H9 (cell line): ENCODE results near the gene SF1. TPM values are rescaled to one million over a fixed set of nuclear protein-coding genes. Genes with fewer than 3 reads are reported as not detected.

Experiments
- DNase-seq: peaks from one replicate; pipeline ENCODE4 v3.0.0-alpha.2; 2017
- H2AFZ ChIP-seq: one replicate; pipeline ENCODE4 v1.6.1; 2013; ENCODE audit warnings: mild to moderate bottlenecking, low read length, control low read depth, moderate library complexity
- H2AK5ac ChIP-seq: 2 replicates; pipeline ENCODE4 v1.6.1; 2013; ENCODE audit warnings: low read length, control low read depth, mixed read lengths; ENCODE audit not compliant: insufficient read length
- H2BK120ac ChIP-seq: one replicate; pipeline ENCODE4 v1.6.1; 2013; ENCODE audit warnings: low read depth, mild to moderate bottlenecking, low read length, control low read depth, inconsistent platforms; ENCODE audit not compliant: poor library complexity, severe bottlenecking
- H2BK12ac ChIP-seq: 2 replicates; pipeline ENCODE4 v1.6.1; 2013; ENCODE audit warnings: low read length, control low read depth, mixed read lengths, low read depth; ENCODE audit not compliant: insufficient read length
- H2BK15ac ChIP-seq: 2 replicates; pipeline ENCODE4 v1.6.1; 2013; ENCODE audit warnings: low read depth, low read length, control low read depth
- H2BK20ac ChIP-seq: one replicate; pipeline ENCODE4 v1.6.1; 2013; ENCODE audit warnings: low read depth, mild to moderate bottlenecking, low read length, control low read depth, inconsistent platforms; ENCODE audit not compliant: poor library complexity, severe bottlenecking
- H2BK5ac ChIP-seq: 2 replicates; pipeline ENCODE4 v1.6.1; 2013; ENCODE audit warnings: low read length, control low read depth, mixed read lengths; ENCODE audit not compliant: insufficient read length
- H3K14ac ChIP-seq: 2 replicates; pipeline ENCODE4 v1.6.1; 2013; ENCODE audit warnings: low read length, control low read depth; ENCODE audit not compliant: insufficient read depth
- H3K18ac ChIP-seq: 2 replicates; pipeline ENCODE4 v1.6.1; 2013; ENCODE audit warnings: low read depth, mild to moderate bottlenecking, mixed read lengths, low read length, control low read depth; ENCODE audit not compliant: insufficient read length
- H3K23ac ChIP-seq: 2 replicates; pipeline ENCODE4 v1.6.1; 2013; ENCODE audit warnings: low read length, control low read depth, mixed read lengths, low read depth; ENCODE audit not compliant: insufficient read length
- H3K23me2 ChIP-seq: 2 replicates; pipeline ENCODE4 v1.6.1; 2013; ENCODE audit warnings: low read depth, mild to moderate bottlenecking, mixed read lengths, low read length, control low read depth; ENCODE audit not compliant: insufficient read length, poor library complexity, severe bottlenecking
- H3K27ac ChIP-seq: 2 replicates; pipeline ENCODE4 v1.5.1; 2013; ENCODE audit warnings: low read length, control low read depth, mixed read lengths, low read depth; ENCODE audit not compliant: insufficient read length
- H3K27me3 ChIP-seq: 2 replicates; pipeline ENCODE4 v1.6.1; 2013; ENCODE audit warnings: low read length, control low read depth, inconsistent platforms; ENCODE audit not compliant: insufficient read depth
- H3K4ac ChIP-seq: 2 replicates; pipeline ENCODE4 v1.6.1; 2013; ENCODE audit warnings: low read depth, mild to moderate bottlenecking, control low read depth, inconsistent platforms, low read length, moderate library complexity
- H3K4me1 ChIP-seq: 2 replicates; pipeline ENCODE4 v1.6.1; 2013; ENCODE audit warnings: low read length, control low read depth, inconsistent platforms; ENCODE audit not compliant: insufficient read depth
- H3K4me2 ChIP-seq: 2 replicates; pipeline ENCODE4 v1.6.1; 2013; ENCODE audit warnings: low read length, control low read depth, mixed read lengths; ENCODE audit not compliant: insufficient read length, insufficient read depth
- H3K56ac ChIP-seq: 2 replicates; pipeline ENCODE4 v1.6.1; 2013; ENCODE audit warnings: low read depth, mild to moderate bottlenecking, mixed read lengths, low read length, control low read depth; ENCODE audit not compliant: insufficient read length
- H3K79me1 ChIP-seq: 2 replicates; pipeline ENCODE4 v1.6.1; 2013; ENCODE audit warnings: low read depth, mild to moderate bottlenecking, moderate library complexity, low read length, control low read depth, inconsistent platforms; ENCODE audit not compliant: insufficient read depth, poor library complexity, severe bottlenecking
- H3K79me2 ChIP-seq: 2 replicates; pipeline ENCODE4 v1.6.1; 2013; ENCODE audit warnings: low read length, control low read depth, inconsistent platforms; ENCODE audit not compliant: insufficient read depth
- H3K9ac ChIP-seq: 2 replicates; pipeline ENCODE4 v1.6.1; 2013; ENCODE audit warnings: low read length, control low read depth, mixed read lengths; ENCODE audit not compliant: insufficient read length; ENCODE audit errors: extremely low read depth
- H3K9me3 ChIP-seq: one replicate; pipeline ENCODE4 v1.6.1; 2013; ENCODE audit warnings: low read depth, low read length, inconsistent platforms; ENCODE audit not compliant: control insufficient read depth
- H3T11ph ChIP-seq: one replicate; pipeline ENCODE4 v1.6.1; 2013; ENCODE audit warnings: mild to moderate bottlenecking, low read length, control low read depth, inconsistent platforms
- H4K20me1 ChIP-seq: one replicate; pipeline ENCODE4 v1.6.1; 2013; ENCODE audit not compliant: control insufficient read depth, insufficient read length, insufficient read depth
- H4K5ac ChIP-seq: 2 replicates; pipeline ENCODE4 v1.6.1; 2013; ENCODE audit warnings: low read depth, mild to moderate bottlenecking, mixed read lengths, low read length, control low read depth; ENCODE audit not compliant: insufficient read length
- H4K8ac ChIP-seq: replicated peaks from 2 replicates; pipeline ENCODE4 v1.6.1; 2013; ENCODE audit warnings: low read length, control low read depth, mixed read lengths, low read depth; ENCODE audit not compliant: insufficient read length
- H4K91ac ChIP-seq: 2 replicates; pipeline ENCODE4 v1.6.1; 2013; ENCODE audit warnings: low read depth, mild to moderate bottlenecking, moderate library complexity, mixed read lengths, low read length, control low read depth; ENCODE audit not compliant: insufficient read length
- H3K27ac Mint-ChIP-seq, 3 experiments: 2 replicates in 2 of 3; 3 replicates in 1 of 3; pipeline ENCODE4 v1.8.0; 2020 to 2021; ENCODE audit warnings: mixed read lengths in 3 of 3, mild to moderate bottlenecking in 1 of 3, moderate library complexity in 1 of 3
- H3K27me3 Mint-ChIP-seq: 2 replicates; pipeline ENCODE4 v1.8.0; 2021; ENCODE audit warnings: low read depth, mild to moderate bottlenecking, moderate library complexity, mixed read lengths
- H3K36me3 Mint-ChIP-seq, 3 experiments: 2 replicates in 2 of 3; 3 replicates in 1 of 3; pipeline ENCODE4 v1.8.0; 2020 to 2021; ENCODE audit warnings: low read depth in 3 of 3, mixed read lengths in 3 of 3; ENCODE audit not compliant: insufficient read depth in 1 of 3
- H3K4me1 Mint-ChIP-seq, 2 experiments: 2 replicates each; pipeline ENCODE4 v1.8.0; 2020; ENCODE audit warnings: mixed read lengths in 2 of 2
- H3K4me3 Mint-ChIP-seq, 2 experiments: 2 replicates in 1 of 2; 3 replicates in 1 of 2; pipeline ENCODE4 v1.8.0; 2020 to 2021; ENCODE audit warnings: mild to moderate bottlenecking in 2 of 2, mixed read lengths in 2 of 2, moderate library complexity in 1 of 2
- H3K9me3 Mint-ChIP-seq, 2 experiments: 2 replicates in 1 of 2; 3 replicates in 1 of 2; pipeline ENCODE4 v1.8.0; 2020; ENCODE audit warnings: mild to moderate bottlenecking in 2 of 2, mixed read lengths in 2 of 2, moderate library complexity in 1 of 2
- WGBS: extraction: QIAGEN DNeasy Blood & Tissue Kit; methylation state at CpG from one replicate; pipeline ENCODE4 v1.1.7; 2013; ENCODE audit warnings: missing lambda C conversion rate, low lambda C conversion rate, mixed read lengths; ENCODE audit not compliant: insufficient read length; ENCODE audit errors: extremely low coverage; 5-methylcytosine and 5-hydroxymethylcytosine counted together
- total RNA-seq: library from RNA; stranded (reverse); gene quantifications from 2 replicates; pipeline ENCODE4 v1.2.1, GENCODE V29; 2021
- TF ChIP-seq, protein P1 (sequence below): fragments of 200-600 bp; sonication (generic); conservative IDR thresholded peaks from 3 replicates; pipeline ENCODE4 v1.8.0; 2021; ENCODE audit warnings: antibody characterized with exemption, mild to moderate bottlenecking

The SF1 gene
- total RNA-seq, 1 experiment from 2014 or later, result 528 TPM

DNA sequence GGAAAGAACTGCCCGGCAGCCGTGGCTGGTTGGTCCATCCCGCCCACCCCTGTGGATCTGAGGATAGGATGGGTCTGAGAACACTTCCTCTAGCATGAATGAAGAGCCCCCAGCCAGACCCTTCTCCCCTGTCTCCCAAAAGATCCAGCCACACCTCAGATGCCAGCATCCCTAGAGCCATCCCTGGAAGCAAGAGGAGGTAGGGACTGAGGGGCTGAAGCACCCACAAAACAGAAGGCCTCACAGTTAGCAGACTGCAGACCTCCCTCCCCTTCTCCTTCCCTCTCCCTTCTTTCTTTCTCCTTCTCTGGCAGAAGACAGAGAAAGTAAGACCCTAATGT is 57.0 kb downstream of the SF1 start:
- Histone ChIP-seq H2BK120ac (no peak overlapping the region), H4K20me1 (peaks cover 3% of the 10 kb centered on the region), H3K23ac (no peak overlapping the region), H3K56ac (no peak overlapping the region), H3K27me3 (peaks cover 10% of the 10 kb centered on the region; the same call in 1 of the 2 replicates), H3K4me2 (no peak overlapping the region), H3K4me1 (peaks cover 8% of the 10 kb centered on the region), H3K18ac (no peak overlapping the region), H3K79me1 (no peaks in the 10 kb centered on the region), H2BK5ac (no peak overlapping the region), H4K91ac (no peak overlapping the region), H2BK15ac (no peak overlapping the region), H2AK5ac (no peak overlapping the region), H3T11ph (no peak overlapping the region), H2BK20ac (no peak overlapping the region), H2BK12ac (no peak overlapping the region), H3K23me2 (no peaks in the 10 kb centered on the region), H3K27ac (no peak overlapping the region), H2AFZ (no peak overlapping the region), H3K9me3 (no peaks in the 10 kb centered on the region), H3K79me2 (no peaks in the 10 kb centered on the region), H3K9ac (no peak overlapping the region), H4K5ac (no peak overlapping the region), H3K4ac (no peak overlapping the region), H4K8ac (no peak overlapping the region), H3K14ac (no peak overlapping the region; the same call in 1 of the 2 replicates)
- no CpG with 5 or more reads among the region's 3 CpGs for WGBS
- H3K4me1 Mint-ChIP-seq, result peaks cover 17 to 51% of the 10 kb centered on the region in 2 experiments
- H3K27ac Mint-ChIP-seq, result peak overlapping the region in 1 of 3 experiments; percentile 67; a peak in 1 of 7 replicates
- H3K27me3 Mint-ChIP-seq, result peaks cover 70% of the 10 kb centered on the region
- no peak for DNase-seq
- TF ChIP-seq, protein P1, sequence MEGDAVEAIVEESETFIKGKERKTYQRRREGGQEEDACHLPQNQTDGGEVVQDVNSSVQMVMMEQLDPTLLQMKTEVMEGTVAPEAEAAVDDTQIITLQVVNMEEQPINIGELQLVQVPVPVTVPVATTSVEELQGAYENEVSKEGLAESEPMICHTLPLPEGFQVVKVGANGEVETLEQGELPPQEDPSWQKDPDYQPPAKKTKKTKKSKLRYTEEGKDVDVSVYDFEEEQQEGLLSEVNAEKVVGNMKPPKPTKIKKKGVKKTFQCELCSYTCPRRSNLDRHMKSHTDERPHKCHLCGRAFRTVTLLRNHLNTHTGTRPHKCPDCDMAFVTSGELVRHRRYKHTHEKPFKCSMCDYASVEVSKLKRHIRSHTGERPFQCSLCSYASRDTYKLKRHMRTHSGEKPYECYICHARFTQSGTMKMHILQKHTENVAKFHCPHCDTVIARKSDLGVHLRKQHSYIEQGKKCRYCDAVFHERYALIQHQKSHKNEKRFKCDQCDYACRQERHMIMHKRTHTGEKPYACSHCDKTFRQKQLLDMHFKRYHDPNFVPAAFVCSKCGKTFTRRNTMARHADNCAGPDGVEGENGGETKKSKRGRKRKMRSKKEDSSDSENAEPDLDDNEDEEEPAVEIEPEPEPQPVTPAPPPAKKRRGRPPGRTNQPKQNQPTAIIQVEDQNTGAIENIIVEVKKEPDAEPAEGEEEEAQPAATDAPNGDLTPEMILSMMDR, result no peak
- H3K9me3 Mint-ChIP-seq, result no peaks in the 10 kb centered on the region
- H3K36me3 Mint-ChIP-seq, result no peaks in the 10 kb centered on the region; a peak in 1 of 7 replicates
- H3K4me3 Mint-ChIP-seq, result no peak overlapping the region
